Endothelial cell (in vitro differentiated cells): Measurements from ENCODE around the gene VPS8. TPM values are rescaled to one million over a fixed set of nuclear protein-coding genes. Genes with fewer than 3 reads are reported as not detected.

Experiments used
- DNase-seq: peaks from one replicate; pipeline ENCODE4 v3.0.0; 2021; ENCODE audit warnings: low spot score
- H3K27ac Mint-ChIP-seq: one replicate; pipeline ENCODE4 v1.8.0; 2021; ENCODE audit warnings: mixed read lengths, inconsistent platforms; ENCODE audit not compliant: unreplicated experiment
- H3K27me3 Mint-ChIP-seq: one replicate; pipeline ENCODE4 v1.8.0; 2021; ENCODE audit warnings: mild to moderate bottlenecking, moderate library complexity, mixed read lengths, inconsistent platforms; ENCODE audit not compliant: unreplicated experiment
- H3K36me3 Mint-ChIP-seq: one replicate; pipeline ENCODE4 v1.8.0; 2021; ENCODE audit warnings: mild to moderate bottlenecking, low read depth, mixed read lengths, inconsistent platforms; ENCODE audit not compliant: unreplicated experiment
- H3K4me1 Mint-ChIP-seq: one replicate; pipeline ENCODE4 v1.8.0; 2021; ENCODE audit warnings: mild to moderate bottlenecking, mixed read lengths, inconsistent platforms; ENCODE audit not compliant: unreplicated experiment
- H3K4me3 Mint-ChIP-seq: one replicate; pipeline ENCODE4 v1.8.0; 2021; ENCODE audit warnings: mild to moderate bottlenecking, mixed read lengths, inconsistent platforms; ENCODE audit not compliant: unreplicated experiment
- H3K9me3 Mint-ChIP-seq: one replicate; pipeline ENCODE4 v1.8.0; 2021; ENCODE audit warnings: mixed read lengths, inconsistent platforms; ENCODE audit not compliant: unreplicated experiment
- CTCF ChIP-seq: fragments of 200-600 bp; sonication (generic); IDR thresholded peaks from one replicate; pipeline ENCODE4 v1.5.0; 2021; ENCODE audit warnings: antibody characterized with exemption; ENCODE audit not compliant: unreplicated experiment
- total RNA-seq: library from RNA; stranded (reverse); fragmentation: NEBNext Ultra II Directional; extraction: Animal tissue kit (Norgen Biotek cat#: 25700); gene quantifications from one replicate; pipeline ENCODE4 v1.2.1, GENCODE V29; 2021; ENCODE audit not compliant: unreplicated experiment

Gene VPS8
- total RNA-seq, 1 donor from 2014 or later, result 59.8 TPM

DNA sequence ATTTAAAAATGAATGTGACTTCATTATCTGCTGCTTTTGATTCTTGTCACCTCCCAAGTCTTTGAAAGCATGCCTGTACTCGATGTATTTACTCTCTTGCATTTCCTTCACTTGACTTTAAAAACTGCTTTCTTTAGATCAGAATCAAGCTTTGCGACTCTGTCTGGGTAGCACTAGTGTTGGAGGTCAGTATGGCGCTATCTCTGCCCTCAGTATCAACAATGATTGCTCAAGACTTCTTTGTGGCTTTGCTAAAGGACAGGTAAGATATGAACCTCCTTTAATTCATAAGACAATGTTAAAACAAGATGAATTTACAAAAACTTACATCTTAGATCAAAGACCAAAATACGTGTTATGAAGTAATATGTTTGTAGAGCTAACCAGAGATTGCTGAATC lies 37.0 kb downstream of the VPS8 start:
- Mint-ChIP-seq H3K27ac (no peak overlapping the region), H3K27me3 (peaks cover 2% of the 10 kb centered on the region), H3K4me3 (no peak overlapping the region), H3K4me1 (peaks cover 4% of the 10 kb centered on the region), H3K36me3 (peaks cover 9% of the 10 kb centered on the region), H3K9me3 (no peaks in the 10 kb centered on the region)
- TF ChIP-seq CTCF, result no peak
- no peak for DNase-seq

DNA sequence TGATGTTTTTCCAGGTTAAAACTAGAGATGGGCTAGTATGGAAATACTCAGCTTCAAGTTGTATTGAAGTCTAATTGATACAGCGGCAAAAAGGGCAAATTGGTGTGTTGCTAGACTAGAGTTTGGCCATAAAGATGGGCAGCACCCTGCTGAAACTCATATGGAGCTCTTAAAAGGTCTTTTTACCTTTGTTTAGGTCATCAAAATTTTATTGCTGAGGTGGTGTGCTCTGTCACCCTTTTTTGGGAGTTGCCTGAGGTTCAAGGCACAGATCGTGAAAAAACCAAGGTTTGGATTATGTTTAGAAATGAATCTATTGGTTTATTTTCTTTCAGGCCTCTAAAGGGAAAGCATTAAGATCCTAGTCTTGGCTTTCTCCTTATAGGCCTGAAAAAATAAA lies 38.2 kb downstream of the VPS8 start:
- Mint-ChIP-seq H3K4me1 (peaks cover 4% of the 10 kb centered on the region), H3K27me3 (peaks cover 3% of the 10 kb centered on the region), H3K4me3 (no peak overlapping the region), H3K27ac (no peak overlapping the region), H3K9me3 (no peaks in the 10 kb centered on the region), H3K36me3 (peaks cover 14% of the 10 kb centered on the region)
- TF ChIP-seq CTCF, result no peak
- DNase-seq, result no peak

DNA sequence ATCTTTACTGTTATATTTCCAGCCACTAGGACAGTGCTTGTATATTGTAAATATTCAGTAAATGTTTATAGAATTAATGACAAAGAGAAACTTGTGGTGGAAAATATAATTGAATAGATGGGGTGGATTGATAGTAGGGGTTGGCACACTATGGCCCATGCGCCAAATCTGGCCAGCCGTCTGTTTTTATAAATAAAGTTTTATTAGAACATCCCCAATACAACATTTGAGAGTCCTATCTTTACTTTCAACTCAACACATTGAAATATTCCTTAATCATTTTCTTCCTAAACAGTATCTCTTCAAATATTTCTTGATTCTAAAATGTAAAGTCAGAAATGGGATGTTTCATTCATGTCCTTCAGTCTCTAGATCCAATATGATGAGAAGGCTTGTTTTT lies 45.1 kb downstream of the VPS8 start:
- H3K27ac Mint-ChIP-seq, result no peak overlapping the region
- no peak for DNase-seq
- H3K27me3 Mint-ChIP-seq, result peaks cover 2% of the 10 kb centered on the region
- no peaks in the 10 kb centered on the region for H3K4me1 Mint-ChIP-seq
- no peak overlapping the region for H3K4me3 Mint-ChIP-seq
- no peaks in the 10 kb centered on the region for H3K9me3 Mint-ChIP-seq
- H3K36me3 Mint-ChIP-seq, result peaks cover 15% of the 10 kb centered on the region
- no peak for TF ChIP-seq CTCF

DNA sequence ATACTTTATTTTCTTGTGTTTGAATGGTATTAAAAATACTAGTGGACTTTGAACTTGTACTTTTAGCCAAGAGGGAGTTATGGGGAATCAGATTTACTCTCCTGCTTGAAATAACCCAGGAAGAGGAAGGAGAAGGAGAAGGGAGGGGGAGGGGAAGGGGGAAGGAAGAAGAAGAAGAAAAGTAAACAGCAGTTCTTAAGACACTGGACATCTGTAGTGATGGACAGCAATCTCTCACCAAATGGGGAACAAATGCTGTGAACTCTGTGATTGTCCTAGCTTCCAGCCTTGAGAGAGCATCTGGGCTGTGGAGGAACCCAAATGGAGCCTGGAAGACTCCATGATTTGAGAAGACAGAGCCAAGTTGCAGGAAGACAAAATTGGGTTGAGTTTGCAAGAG lies 52.0 kb downstream of the VPS8 start:
- H3K9me3 Mint-ChIP-seq, result no peaks in the 10 kb centered on the region
- H3K4me3 Mint-ChIP-seq, result no peak overlapping the region
- no peak overlapping the region for H3K27ac Mint-ChIP-seq
- no peak for TF ChIP-seq CTCF
- H3K36me3 Mint-ChIP-seq, result peaks cover 15% of the 10 kb centered on the region
- no peak for DNase-seq
- peaks cover 10% of the 10 kb centered on the region for H3K4me1 Mint-ChIP-seq
- H3K27me3 Mint-ChIP-seq, result no peaks in the 10 kb centered on the region

- H3K27me3 Mint-ChIP-seq, result no peaks in the 10 kb centered on the region
- H3K36me3 Mint-ChIP-seq, result peaks cover 21% of the 10 kb centered on the region
- peaks cover 7% of the 10 kb centered on the region for H3K4me1 Mint-ChIP-seq
- no peak overlapping the region for H3K4me3 Mint-ChIP-seq
- H3K9me3 Mint-ChIP-seq, result no peaks in the 10 kb centered on the region
- H3K27ac Mint-ChIP-seq, result peak overlapping the region; percentile 89
- no peak for TF ChIP-seq CTCF
- no peak for DNase-seq
Measured at GRCh38 chr3:184868477-184868876, 56.5 kb downstream of the VPS8 start.
